ENCODE data around the gene MAPK1. TPM values are rescaled to one million over a fixed set of nuclear protein-coding genes. Genes with fewer than 3 reads are reported as not detected.

Gene MAPK1
- total and polyA plus RNA-seq, 4 donors: 16.3 to 154 (median 54.3) TPM

GRCh38 chr22:21862386-21863245 lies 4.8 kb downstream of the MAPK1 start:
- peaks cover 0 to 46% (median 12%) of the 10 kb centered on the region in 5 donors for H3K4me1 ChIP-seq (ENCODE audit: control insufficient read depth in 5 of 5, insufficient read depth in 5 of 5, low read length in 5 of 5)
- ATAC-seq (ENCODE audit: insufficient read depth, low FRiP score) (no peak), DNase-seq (no peak)
- H3K9me3 ChIP-seq (ENCODE audit: control insufficient read depth in 4 of 4, insufficient read depth in 3 of 4, low read length in 3 of 4): no peaks in the 10 kb centered on the region
- no peak overlapping the region for H3K9ac ChIP-seq (ENCODE audit: insufficient read depth in 1 of 2, low read length in 2 of 2)
- no peak overlapping the region for H3K4me3 ChIP-seq
- no peak overlapping the region for H3K27ac ChIP-seq (ENCODE audit: low read depth in 1 of 2, low read length in 1 of 2)
- H3K27me3 ChIP-seq (ENCODE audit: control insufficient read depth in 3 of 3, insufficient read depth in 3 of 3, low read length in 2 of 3): no peaks in the 10 kb centered on the region
- H3K36me3 ChIP-seq (ENCODE audit: control insufficient read depth in 4 of 4, insufficient read depth in 4 of 4, low read length in 4 of 4): no peaks in the 10 kb centered on the region
- TF ChIP-seq CTCF (IDR thresholded peaks at IDR 0.05; ENCODE audit: control extremely low read depth, extremely low read depth): no peak
- WGBS, 2 donors: 49 to 70% methylated on average over 9 of the region's 9 CpGs

- TF ChIP-seq CTCF (IDR thresholded peaks at IDR 0.05; ENCODE audit: control extremely low read depth, extremely low read depth): no peak
- Histone ChIP-seq H3K36me3 (ENCODE audit: control insufficient read depth in 4 of 4, insufficient read depth in 4 of 4, low read length in 4 of 4) (no peaks in the 10 kb centered on the region), H3K27ac (ENCODE audit: low read depth in 1 of 2, low read length in 1 of 2) (no peak overlapping the region), H3K27me3 (ENCODE audit: control insufficient read depth in 3 of 3, insufficient read depth in 3 of 3, low read length in 2 of 3) (no peaks in the 10 kb centered on the region), H3K4me3 (no peak overlapping the region), H3K9me3 (ENCODE audit: control insufficient read depth in 4 of 4, insufficient read depth in 3 of 4, low read length in 3 of 4) (no peaks in the 10 kb centered on the region), H3K4me1 (ENCODE audit: control insufficient read depth in 5 of 5, insufficient read depth in 5 of 5, low read length in 5 of 5) (peaks cover 0 to 48% (median 12%) of the 10 kb centered on the region in 5 donors), H3K9ac (ENCODE audit: insufficient read depth in 1 of 2, low read length in 2 of 2) (no peak overlapping the region)
- DNase-seq (no peak), ATAC-seq (ENCODE audit: insufficient read depth, low FRiP score) (no peak)
Observed at GRCh38 chr22:21861851-21862250, 5.6 kb downstream of the MAPK1 start.

- no peak for TF ChIP-seq CTCF (IDR thresholded peaks at IDR 0.05; ENCODE audit: control extremely low read depth, extremely low read depth)
- no peak for ATAC-seq (ENCODE audit: insufficient read depth, low FRiP score)
- 64 to 80% methylated on average over 3 of the region's 3 CpGs for WGBS, 2 donors
Observed at GRCh38 chr22:21861264-21861848, 6.1 kb downstream of the MAPK1 start.

More at GRCh38 chr22:21861264-21861848, 6.1 kb downstream of the MAPK1 start:
- Histone ChIP-seq H3K9me3 (ENCODE audit: control insufficient read depth in 4 of 4, insufficient read depth in 3 of 4, low read length in 3 of 4) (no peaks in the 10 kb centered on the region), H3K4me1 (ENCODE audit: control insufficient read depth in 5 of 5, insufficient read depth in 5 of 5, low read length in 5 of 5) (peaks cover 0 to 51% (median 11%) of the 10 kb centered on the region in 5 donors), H3K9ac (ENCODE audit: insufficient read depth in 1 of 2, low read length in 2 of 2) (no peak overlapping the region), H3K27ac (ENCODE audit: low read depth in 1 of 2, low read length in 1 of 2) (peak overlapping the region in 1 of 2 donors; percentile 66), H3K4me3 (no peak overlapping the region), H3K27me3 (ENCODE audit: control insufficient read depth in 3 of 3, insufficient read depth in 3 of 3, low read length in 2 of 3) (no peaks in the 10 kb centered on the region), H3K36me3 (ENCODE audit: control insufficient read depth in 4 of 4, insufficient read depth in 4 of 4, low read length in 4 of 4) (no peaks in the 10 kb centered on the region)
- DNase-seq: no peak

All from lung (tissue), 12 donors.